Lower lobe of right lung (tissue), 2 donors: ENCODE results near the gene KIAA0825. TPM values are rescaled to one million over a fixed set of nuclear protein-coding genes. Genes with fewer than 3 reads are reported as not detected.

ENCODE experiments used
- ATAC-seq, 2 donors: fragments of 200-7000 bp; cut with Tn5 transposase; one replicate each; pipeline ENCODE4 v1.9.1; 2020 to 2022; ENCODE audit warnings: mild to moderate bottlenecking in 2 of 2, moderate library complexity in 2 of 2
- DNase-seq: peaks from one replicate; pipeline ENCODE4 v3.0.0-alpha.2; 2020
- H3K27ac ChIP-seq: fragments of 200-600 bp; one replicate; pipeline ENCODE4 v1.8.0; 2022
- H3K27me3 ChIP-seq: fragments of 200-600 bp; one replicate; pipeline ENCODE4 v1.8.0; 2022; ENCODE audit warnings: low read depth
- H3K36me3 ChIP-seq: fragments of 200-600 bp; one replicate; pipeline ENCODE4 v1.8.0; 2022; ENCODE audit warnings: mild to moderate bottlenecking
- H3K4me1 ChIP-seq: fragments of 200-600 bp; one replicate; pipeline ENCODE4 v1.8.0; 2022
- H3K4me3 ChIP-seq: fragments of 200-600 bp; one replicate; pipeline ENCODE4 v1.8.0; 2022; ENCODE audit warnings: mild to moderate bottlenecking
- H3K9me3 ChIP-seq: fragments of 200-600 bp; one replicate; pipeline ENCODE4 v1.8.0; 2022
- intact Hi-C: fragments of 100-400 bp; cut with DNase I; formaldehyde crosslinking; loops from one replicate; pipeline ENCODE4 v1.11.0; 2022
- total RNA-seq: library from RNA; stranded (reverse); fragmentation: NEBNext Ultra II Directional; extraction: Animal tissue kit (Norgen Biotek cat#: 25700); gene quantifications from one replicate; pipeline ENCODE4 v1.2.1, GENCODE V29; 2021
- TF ChIP-seq, protein P1 (sequence below): fragments of 200-600 bp; IDR thresholded peaks from one replicate; pipeline ENCODE4 v1.8.0; 2022; ENCODE audit warnings: antibody characterized with exemption, mild to moderate bottlenecking
- donor health status: DM: no; HTN: yes; CAD: no; lungs with severe emphysema.

Gene KIAA0825
- total RNA-seq, 1 donor from 2014 or later = 5.5 TPM

DNA sequence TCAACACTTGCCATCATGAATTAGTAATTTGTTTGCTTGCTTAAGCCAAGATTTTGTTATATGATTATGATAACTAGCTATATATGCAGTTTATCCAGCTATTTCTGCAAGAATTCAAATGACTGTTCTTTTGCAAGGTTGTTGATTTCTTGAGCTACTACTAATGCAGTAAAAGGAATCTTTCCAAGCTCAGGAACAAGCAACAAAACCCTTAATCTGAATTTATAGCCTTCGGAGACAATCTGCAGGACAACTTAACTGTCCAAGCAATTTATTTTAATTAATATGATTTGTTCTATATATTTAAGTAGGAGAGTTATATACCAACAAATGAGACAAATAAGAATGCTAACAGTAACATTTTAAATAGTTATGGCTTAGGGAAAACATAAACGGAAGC, 450.3 kb downstream of the KIAA0825 start:
- no peaks in the 10 kb centered on the region for H3K27me3 ChIP-seq
- no peaks in the 10 kb centered on the region for H3K9me3 ChIP-seq
- no peak overlapping the region for H3K27ac ChIP-seq
- intact Hi-C loops = no loop called here
- no peaks in the 10 kb centered on the region for H3K4me1 ChIP-seq
- TF ChIP-seq, protein P1, sequence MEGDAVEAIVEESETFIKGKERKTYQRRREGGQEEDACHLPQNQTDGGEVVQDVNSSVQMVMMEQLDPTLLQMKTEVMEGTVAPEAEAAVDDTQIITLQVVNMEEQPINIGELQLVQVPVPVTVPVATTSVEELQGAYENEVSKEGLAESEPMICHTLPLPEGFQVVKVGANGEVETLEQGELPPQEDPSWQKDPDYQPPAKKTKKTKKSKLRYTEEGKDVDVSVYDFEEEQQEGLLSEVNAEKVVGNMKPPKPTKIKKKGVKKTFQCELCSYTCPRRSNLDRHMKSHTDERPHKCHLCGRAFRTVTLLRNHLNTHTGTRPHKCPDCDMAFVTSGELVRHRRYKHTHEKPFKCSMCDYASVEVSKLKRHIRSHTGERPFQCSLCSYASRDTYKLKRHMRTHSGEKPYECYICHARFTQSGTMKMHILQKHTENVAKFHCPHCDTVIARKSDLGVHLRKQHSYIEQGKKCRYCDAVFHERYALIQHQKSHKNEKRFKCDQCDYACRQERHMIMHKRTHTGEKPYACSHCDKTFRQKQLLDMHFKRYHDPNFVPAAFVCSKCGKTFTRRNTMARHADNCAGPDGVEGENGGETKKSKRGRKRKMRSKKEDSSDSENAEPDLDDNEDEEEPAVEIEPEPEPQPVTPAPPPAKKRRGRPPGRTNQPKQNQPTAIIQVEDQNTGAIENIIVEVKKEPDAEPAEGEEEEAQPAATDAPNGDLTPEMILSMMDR = no peak
- H3K4me3 ChIP-seq = no peak overlapping the region
- H3K36me3 ChIP-seq = no peaks in the 10 kb centered on the region
- DNase-seq (no peak), ATAC-seq (no peak)

DNA sequence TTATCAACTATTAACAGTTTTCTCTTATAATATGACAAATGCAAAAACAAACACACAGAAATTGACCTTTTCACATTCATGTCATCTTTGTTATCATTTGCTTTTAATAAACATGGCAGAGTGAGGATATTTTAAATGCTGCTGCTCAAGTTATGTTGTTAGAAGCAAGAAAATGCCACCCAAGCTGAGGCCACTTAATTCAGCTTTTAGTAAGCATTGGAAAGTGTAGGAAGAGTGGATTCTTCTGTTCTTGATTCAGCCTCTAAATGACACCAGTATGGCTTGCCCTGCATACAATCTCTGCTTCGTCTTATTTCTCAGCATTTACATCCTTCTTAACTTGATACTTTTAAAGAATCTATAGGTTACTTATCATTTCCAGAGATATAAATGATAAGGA, 456.6 kb downstream of the KIAA0825 start:
- Histone ChIP-seq H3K27ac (no peak overlapping the region), H3K4me3 (no peak overlapping the region), H3K36me3 (no peaks in the 10 kb centered on the region), H3K4me1 (no peaks in the 10 kb centered on the region), H3K27me3 (no peaks in the 10 kb centered on the region), H3K9me3 (no peaks in the 10 kb centered on the region)
- no peak for DNase-seq
- no peak for ATAC-seq
- intact Hi-C loops = no loop called here
- TF ChIP-seq, protein P1 = no peak

DNA sequence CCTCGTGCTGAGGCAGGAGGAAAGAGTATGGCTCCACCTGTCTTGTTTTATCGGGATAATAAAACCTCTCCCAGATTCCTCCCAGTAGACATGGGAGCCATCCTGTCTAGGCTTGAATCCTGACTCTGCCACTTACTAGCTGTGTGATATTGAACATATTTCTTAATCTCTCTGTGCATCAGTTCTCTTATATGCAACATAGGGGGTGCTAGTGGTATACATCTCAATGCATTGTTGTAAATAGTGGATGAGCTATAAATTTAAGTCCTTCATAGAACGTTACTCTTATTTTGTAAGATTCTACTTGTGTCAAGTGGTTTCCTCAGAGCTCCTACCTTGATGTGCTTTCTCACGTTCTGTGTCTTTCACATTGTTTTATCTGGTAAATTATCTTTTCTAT, 459.3 kb downstream of the KIAA0825 start:
- ATAC-seq (no peak), DNase-seq (no peak)
- Histone ChIP-seq H3K36me3 (no peaks in the 10 kb centered on the region), H3K4me1 (no peaks in the 10 kb centered on the region), H3K27ac (no peak overlapping the region), H3K27me3 (no peaks in the 10 kb centered on the region), H3K9me3 (no peaks in the 10 kb centered on the region), H3K4me3 (no peak overlapping the region)
- intact Hi-C loops = no loop called here
- TF ChIP-seq, protein P1 = no peak

DNA sequence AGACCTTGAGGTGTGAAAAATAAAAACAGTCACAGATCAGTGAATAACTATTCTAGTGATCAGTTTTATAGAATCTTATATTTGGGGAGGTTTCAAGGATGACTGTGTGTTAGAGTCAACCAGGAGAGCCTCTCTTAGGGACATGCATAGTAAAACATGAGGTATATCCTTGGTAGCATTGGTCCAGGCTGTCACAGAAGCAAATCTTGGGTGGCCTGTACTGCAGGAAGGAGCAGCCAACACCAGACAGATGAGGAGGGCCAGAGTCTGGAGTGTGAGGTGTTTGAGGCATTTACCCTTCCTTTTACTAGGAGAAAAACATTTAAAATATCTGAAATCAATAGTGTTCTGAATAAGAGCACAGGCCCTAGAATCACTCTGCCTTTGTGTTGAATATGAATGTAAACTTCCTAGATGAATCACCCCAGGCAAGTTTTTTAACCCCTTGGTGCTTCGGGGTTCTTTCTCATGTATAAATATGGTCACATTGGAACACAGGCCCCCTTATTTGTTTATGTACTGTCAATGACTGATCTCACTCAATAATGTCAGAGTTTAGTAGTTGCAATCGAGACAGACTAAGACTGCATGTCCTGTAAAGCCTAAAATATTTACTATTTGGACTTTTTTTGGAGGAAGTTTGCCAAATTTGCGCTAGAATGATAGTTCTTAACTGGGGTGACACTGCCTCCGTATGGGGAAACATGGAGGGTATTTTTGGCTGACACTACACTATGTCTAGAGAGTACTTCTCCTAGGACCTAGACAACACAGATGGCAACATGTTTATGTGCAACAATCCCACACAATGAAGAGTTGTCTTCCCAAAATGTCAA, 460.5 kb downstream of the KIAA0825 start:
- Histone ChIP-seq H3K4me1 (no peaks in the 10 kb centered on the region), H3K4me3 (no peak overlapping the region), H3K27me3 (no peaks in the 10 kb centered on the region), H3K27ac (no peak overlapping the region), H3K36me3 (no peaks in the 10 kb centered on the region), H3K9me3 (no peaks in the 10 kb centered on the region)
- TF ChIP-seq, protein P1 = no peak
- ATAC-seq = no peak
- no peak for DNase-seq
- intact Hi-C loops = no loop called here

DNA sequence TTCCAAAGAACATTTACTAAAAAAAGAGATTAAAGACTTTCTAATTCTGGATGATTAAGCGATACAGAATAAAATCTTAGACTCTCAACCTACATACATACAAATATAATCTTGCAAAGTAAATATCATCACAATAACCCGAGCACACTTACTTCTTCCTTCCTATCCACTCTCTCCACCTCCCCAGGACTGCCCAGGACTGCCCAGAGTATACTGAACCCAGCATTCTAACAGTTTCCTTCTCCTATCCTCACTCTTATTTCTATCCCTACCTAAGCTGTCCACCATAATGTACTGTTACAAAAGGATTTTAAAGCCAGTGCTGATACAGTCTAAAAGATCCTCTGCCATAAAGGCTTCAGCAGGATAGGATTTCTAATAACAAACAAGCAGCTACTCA, 463.7 kb downstream of the KIAA0825 start:
- ATAC-seq (peak in 1 of 2 donors; percentile 29), DNase-seq (no peak)
- no peaks in the 10 kb centered on the region for H3K9me3 ChIP-seq
- H3K27ac ChIP-seq = no peak overlapping the region
- intact Hi-C loops = no loop called here
- TF ChIP-seq, protein P1 = no peak
- no peaks in the 10 kb centered on the region for H3K36me3 ChIP-seq
- no peaks in the 10 kb centered on the region for H3K27me3 ChIP-seq
- no peak overlapping the region for H3K4me3 ChIP-seq
- no peaks in the 10 kb centered on the region for H3K4me1 ChIP-seq
